Mesodermal cell (in vitro differentiated cells): ENCODE results near the gene TPD52L2.

Experiments
- H3K27ac ChIP-seq: 2 replicates; pipeline ENCODE4 v1.7.0; 2013; ENCODE audit warnings: mild to moderate bottlenecking, low read depth, low read length, moderate library complexity; ENCODE audit not compliant: severe bottlenecking
- H3K36me3 ChIP-seq: 2 replicates; pipeline ENCODE4 v1.7.1; 2013; ENCODE audit warnings: mild to moderate bottlenecking, low read length, moderate library complexity; ENCODE audit not compliant: control insufficient read depth, insufficient read depth
- H3K4me1 ChIP-seq: one replicate; pipeline ENCODE4 v1.7.1; 2013; ENCODE audit warnings: mild to moderate bottlenecking, low read length; ENCODE audit not compliant: insufficient read depth, control insufficient read depth, poor library complexity, severe bottlenecking
- H3K4me3 ChIP-seq: 2 replicates; pipeline ENCODE4 v1.7.0; 2013; ENCODE audit warnings: low read length, control low read depth, mild to moderate bottlenecking; ENCODE audit not compliant: insufficient read depth, poor library complexity, severe bottlenecking; ENCODE audit errors: extremely low read depth
- H3K9me3 ChIP-seq: 2 replicates; pipeline ENCODE4 v1.7.1; 2013; ENCODE audit warnings: mild to moderate bottlenecking, low read length, moderate library complexity; ENCODE audit not compliant: control insufficient read depth
- WGBS, 2 experiments: methylation state at CpG; one replicate each; pipeline ENCODE4 v1.1.5; 2013; ENCODE audit warnings: missing lambda C conversion rate in 2 of 2; ENCODE audit not compliant: insufficient coverage in 2 of 2; 5-methylcytosine and 5-hydroxymethylcytosine counted together

The TPD52L2 gene

DNA sequence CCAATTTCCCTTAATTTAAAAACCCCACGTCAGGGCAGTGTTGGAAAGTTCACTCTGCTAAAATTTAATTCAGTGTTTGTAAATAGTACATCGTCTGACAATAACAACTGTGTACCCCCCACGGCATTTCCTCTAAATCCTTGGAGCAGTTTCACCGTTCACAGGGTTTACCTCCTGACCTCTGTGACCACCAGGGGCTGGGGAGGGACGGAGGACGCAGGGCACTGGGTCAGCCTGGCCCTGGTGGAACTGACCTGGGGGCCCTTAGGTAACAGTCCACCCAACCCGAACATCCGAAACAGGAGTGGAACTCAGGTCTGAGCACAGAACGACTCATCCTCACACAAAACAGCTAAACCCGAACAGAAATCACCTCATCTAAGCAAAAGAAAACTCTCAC is 36.1 kb upstream of the TPD52L2 start:
- H3K4me3 ChIP-seq: peak overlapping the region; percentile 64
- H3K27ac ChIP-seq: no peak overlapping the region

DNA sequence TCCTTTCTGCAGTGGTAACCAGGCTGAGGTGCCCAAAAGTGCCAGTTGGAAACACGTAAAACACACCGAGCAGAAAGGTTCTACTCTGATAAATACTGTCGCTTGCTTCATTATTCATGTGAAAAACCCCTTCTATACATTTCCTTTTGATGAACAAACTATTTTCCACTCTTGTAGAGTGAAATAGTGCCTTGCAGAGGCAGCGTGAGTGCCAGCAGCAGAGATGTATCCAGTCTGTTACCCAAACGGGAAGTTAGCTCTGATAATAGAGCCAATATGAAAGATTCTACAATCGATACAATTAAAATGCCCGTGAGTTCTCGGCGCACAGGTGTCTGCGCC is 35.5 kb upstream of the TPD52L2 start:
- 17% methylated on average over 5 of the region's 10 CpGs; no CpG with 5 or more reads in 1 of the 2 experiments for WGBS, 2 experiments
- H3K27ac ChIP-seq: no peak overlapping the region

More for the DNA sequence above, 36.1 kb upstream of the TPD52L2 start:
- 49 to 55% methylated on average over 3 to 7 of the region's 10 CpGs for WGBS, 2 experiments
- no peaks in the 10 kb centered on the region for H3K9me3 ChIP-seq
- H3K36me3 ChIP-seq: peaks cover 7% of the 10 kb centered on the region
- H3K4me1 ChIP-seq: peaks cover 38% of the 10 kb centered on the region

DNA sequence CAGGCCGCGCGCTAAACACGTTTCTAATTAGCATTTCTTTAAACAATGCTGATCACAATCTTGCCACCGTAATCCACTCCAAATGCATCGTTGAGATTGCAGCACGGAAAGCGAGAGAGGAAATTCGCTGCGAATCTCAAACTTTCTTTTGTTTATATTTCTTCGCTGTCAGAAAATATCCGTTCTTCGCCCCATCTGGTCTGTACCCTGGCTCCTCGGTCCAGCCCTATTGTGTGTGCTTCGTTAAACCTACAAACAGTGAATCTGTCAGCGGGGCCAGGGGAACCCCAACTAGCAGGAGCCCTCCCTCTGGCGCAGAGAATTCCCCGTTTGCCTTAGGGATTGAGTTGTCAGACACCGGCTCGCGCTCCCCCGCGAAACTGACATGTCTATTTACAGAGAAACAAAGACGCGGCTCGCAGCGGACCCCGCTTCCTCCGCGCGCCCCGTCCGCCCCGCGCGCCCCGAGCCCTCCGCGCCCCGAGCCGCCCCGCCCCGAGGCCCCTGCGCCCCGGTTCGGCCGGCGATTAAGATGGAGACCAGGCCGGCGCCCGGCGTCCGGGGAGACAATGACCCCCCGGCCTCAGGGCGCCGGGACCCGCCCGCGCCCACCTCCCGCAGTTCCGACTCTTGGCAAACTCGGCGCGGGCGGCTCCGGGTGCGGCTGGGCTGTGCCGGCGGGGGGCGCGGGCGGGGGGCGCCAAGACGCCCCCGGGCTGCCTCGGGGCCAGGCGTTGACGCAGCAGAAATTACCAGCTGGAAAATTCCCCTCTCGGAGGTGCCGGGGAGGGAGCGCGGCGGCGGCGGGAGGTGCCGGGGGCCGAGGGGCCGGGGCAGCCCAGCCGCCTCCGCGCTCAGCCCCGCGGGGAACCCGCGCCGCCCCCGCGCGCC is 34.9 kb upstream of the TPD52L2 start:
- no peak overlapping the region for H3K27ac ChIP-seq
- H3K36me3 ChIP-seq: peaks cover 7% of the 10 kb centered on the region
- H3K4me1 ChIP-seq: peaks cover 45% of the 10 kb centered on the region
- WGBS, 2 experiments: 1% methylated on average over 76 to 79 of the region's 99 CpGs
- peak overlapping the region; percentile 64 for H3K4me3 ChIP-seq
- no peaks in the 10 kb centered on the region for H3K9me3 ChIP-seq

More for the DNA sequence above, 35.5 kb upstream of the TPD52L2 start:
- H3K36me3 ChIP-seq: peaks cover 7% of the 10 kb centered on the region
- peak overlapping the region; percentile 64 for H3K4me3 ChIP-seq
- peaks cover 39% of the 10 kb centered on the region for H3K4me1 ChIP-seq
- H3K9me3 ChIP-seq: no peaks in the 10 kb centered on the region

DNA sequence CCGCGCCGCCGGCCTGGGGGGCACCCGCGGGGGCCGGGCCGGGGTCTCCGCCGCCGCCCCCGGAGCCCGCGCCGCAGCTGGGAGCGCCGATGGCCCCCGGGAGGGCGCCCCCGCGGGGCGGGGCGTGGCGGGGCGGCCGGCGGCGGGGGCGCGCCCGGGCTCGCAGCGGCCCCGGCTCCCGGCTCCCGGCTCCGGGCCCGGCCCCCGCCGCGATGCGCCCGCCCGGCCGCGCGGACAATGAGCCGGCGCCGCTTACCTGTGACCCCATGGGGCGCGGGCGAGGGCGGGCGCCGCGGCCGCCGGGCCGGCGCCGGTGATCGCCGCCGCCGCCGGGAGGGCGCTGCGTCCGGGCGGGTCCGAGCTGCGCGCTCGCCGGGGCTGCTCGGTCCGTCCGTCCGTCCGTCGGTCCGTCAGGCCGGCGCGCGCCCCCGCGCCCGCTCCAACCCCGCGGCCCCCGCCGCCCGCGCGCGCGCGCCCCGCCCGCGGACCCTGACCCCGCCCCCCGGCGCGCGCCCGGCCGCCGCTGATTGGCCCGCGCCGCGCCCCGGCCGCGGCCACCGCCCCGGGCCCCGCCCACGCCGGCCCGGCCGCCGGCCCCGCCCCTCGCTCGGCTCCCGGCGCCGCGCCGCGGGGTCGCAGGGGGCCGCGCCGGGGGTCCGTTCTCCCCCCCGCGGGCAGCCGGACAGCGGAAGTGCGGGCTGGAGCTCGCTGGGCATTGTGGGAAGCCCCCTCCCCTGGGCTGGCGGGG is 34.1 kb upstream of the TPD52L2 start, which contains the start of gene ZBTB46:
Gene ZBTB46, minus strand, starts transcription at position 424 of the 748 bp plus-strand sequence. CDS start 40,507 bp downstream, outside the sequence.
- Histone ChIP-seq H3K9me3 (no peaks in the 10 kb centered on the region), H3K4me3 (peak within 1 kb of the TSS; percentile 64), H3K4me1 (peaks cover 50% of the 10 kb centered on the region), H3K27ac (peak within 1 kb of the TSS; percentile 16), H3K36me3 (peaks cover 4% of the 10 kb centered on the region)
- WGBS, 2 experiments: 0 to 1% methylated on average over 52 to 79 of the region's 147 CpGs

DNA sequence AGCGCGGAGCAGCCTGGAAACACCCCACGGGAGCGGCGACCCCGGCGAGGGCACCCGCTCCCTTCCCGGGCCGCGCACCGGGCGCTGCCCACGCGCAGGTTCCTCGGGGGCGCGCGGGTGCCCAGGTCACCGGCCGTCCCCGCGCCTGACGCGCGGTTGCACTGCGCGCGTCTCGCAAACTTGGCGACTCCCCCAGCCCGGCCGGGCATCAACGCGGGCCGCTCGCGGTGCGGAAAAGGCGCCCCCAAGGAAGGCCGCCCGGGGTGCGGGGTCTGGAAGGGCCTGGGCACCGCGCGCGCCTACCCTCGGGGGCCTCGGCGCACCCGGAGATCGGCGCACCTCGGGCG is 33.5 kb upstream of the TPD52L2 start:
- 1 to 2% methylated on average over 30 to 53 of the region's 55 CpGs for WGBS, 2 experiments
- peak overlapping the region; percentile 53 for H3K4me3 ChIP-seq

DNA sequence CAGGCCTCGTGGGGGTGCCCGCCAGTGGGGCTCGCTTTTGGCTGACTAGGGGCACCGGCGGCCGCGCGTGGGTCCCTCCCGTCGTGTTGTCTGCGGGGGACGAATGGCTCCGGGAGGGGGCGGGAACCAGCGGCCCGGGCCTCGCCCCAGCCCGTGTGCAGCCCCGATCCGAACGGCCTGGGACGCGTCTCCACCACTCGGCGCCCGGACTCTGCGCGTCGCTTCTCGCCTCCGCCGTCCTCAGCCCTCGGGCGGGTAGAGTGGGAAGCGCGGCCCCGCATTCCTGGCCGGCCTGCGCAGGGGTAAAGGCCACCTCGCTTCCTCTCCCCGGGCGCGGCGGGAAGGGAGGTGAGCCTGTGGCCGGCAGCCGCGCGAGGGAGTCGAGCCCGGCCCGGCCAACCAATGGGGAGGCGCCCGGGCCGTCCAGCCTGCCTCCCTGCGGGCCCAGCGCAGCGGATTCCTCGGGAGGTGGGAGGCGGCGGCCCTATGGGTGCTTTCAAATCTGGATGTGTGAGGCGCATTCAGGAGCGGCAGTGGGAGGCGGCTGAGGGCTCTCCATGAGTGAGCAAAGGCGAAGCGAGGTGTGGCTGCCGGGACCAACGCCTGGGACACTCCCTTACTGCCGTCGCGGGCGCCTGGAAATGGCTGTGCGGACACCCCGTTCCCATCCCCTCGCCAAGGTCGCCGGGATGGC is 32.9 kb upstream of the TPD52L2 start:
- WGBS, 2 experiments: 14 to 20% methylated on average over 65 to 72 of the region's 76 CpGs
- no peaks in the 10 kb centered on the region for H3K9me3 ChIP-seq
- no peaks in the 10 kb centered on the region for H3K36me3 ChIP-seq
- peak overlapping the region; percentile 53 for H3K4me3 ChIP-seq
- H3K4me1 ChIP-seq: peaks cover 43% of the 10 kb centered on the region
- H3K27ac ChIP-seq: peak overlapping the region; percentile 16

More for the DNA sequence above, 33.5 kb upstream of the TPD52L2 start:
- Histone ChIP-seq H3K9me3 (no peaks in the 10 kb centered on the region), H3K4me1 (peaks cover 48% of the 10 kb centered on the region), H3K36me3 (peaks cover 3% of the 10 kb centered on the region), H3K27ac (peak overlapping the region; percentile 16)

DNA sequence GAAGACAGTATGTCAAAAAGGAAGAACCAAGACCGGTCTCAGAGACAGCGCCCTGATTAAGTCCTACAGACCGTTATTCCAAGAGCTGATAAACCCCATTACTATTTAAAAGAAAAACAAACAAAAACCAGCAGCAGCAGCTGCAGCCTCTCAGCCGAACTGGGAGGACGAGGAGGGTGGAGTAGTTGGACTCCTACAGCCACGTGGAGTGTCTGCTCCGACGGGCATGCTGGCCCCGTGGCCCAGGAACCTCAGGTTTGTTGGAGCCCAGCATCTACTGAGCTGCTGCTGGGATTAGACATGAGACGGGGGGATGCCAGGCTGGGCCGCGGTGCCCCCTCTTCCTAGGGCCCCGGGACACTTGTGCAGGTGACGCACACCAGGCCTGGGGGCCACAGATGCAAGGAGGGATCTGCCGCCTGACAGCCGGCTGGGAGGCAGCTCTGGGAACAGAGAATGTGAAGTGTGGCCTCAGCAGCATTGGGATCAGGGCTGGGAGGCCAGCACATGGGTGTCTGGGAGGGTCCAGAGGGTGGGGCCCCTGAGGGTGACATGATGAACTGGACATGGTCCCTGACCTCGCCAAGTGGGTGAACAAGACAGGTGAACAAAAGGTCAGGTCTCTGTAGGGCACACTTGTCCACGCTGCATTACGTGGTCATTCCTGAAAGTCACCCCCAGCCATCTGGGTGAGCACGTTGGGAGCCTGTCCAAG is 31.1 kb upstream of the TPD52L2 start:
- Histone ChIP-seq H3K36me3 (no peaks in the 10 kb centered on the region), H3K9me3 (no peaks in the 10 kb centered on the region), H3K4me1 (peaks cover 41% of the 10 kb centered on the region), H3K4me3 (no peak overlapping the region), H3K27ac (peak overlapping the region; percentile 80)
- 94% methylated on average over 14 to 16 of the region's 20 CpGs for WGBS, 2 experiments

DNA sequence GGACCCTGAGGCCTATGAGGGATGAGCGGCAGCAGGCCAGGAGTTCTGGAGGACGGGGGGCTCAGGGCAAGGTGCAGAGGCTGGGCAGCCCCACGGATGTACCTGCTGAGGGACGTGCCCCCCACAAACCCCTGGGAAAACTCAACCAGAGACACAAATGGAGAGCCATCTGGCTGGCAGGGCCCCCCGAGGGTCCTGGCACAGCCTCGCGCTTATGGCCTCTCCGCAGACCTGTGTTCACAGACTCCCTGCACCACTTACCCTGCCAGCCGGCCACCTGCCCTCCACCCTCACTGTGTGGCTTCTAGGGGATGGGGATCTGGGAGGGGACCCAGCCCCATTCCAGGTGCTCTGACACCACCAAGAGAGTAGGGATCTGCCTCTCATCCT is 30.6 kb upstream of the TPD52L2 start:
- H3K27ac ChIP-seq: peak overlapping the region; percentile 80
- H3K36me3 ChIP-seq: no peaks in the 10 kb centered on the region
- WGBS, 2 experiments: 89 to 100% methylated on average over 3 to 5 of the region's 9 CpGs
- H3K9me3 ChIP-seq: no peaks in the 10 kb centered on the region
- H3K4me3 ChIP-seq: no peak overlapping the region
- peaks cover 35% of the 10 kb centered on the region for H3K4me1 ChIP-seq

DNA sequence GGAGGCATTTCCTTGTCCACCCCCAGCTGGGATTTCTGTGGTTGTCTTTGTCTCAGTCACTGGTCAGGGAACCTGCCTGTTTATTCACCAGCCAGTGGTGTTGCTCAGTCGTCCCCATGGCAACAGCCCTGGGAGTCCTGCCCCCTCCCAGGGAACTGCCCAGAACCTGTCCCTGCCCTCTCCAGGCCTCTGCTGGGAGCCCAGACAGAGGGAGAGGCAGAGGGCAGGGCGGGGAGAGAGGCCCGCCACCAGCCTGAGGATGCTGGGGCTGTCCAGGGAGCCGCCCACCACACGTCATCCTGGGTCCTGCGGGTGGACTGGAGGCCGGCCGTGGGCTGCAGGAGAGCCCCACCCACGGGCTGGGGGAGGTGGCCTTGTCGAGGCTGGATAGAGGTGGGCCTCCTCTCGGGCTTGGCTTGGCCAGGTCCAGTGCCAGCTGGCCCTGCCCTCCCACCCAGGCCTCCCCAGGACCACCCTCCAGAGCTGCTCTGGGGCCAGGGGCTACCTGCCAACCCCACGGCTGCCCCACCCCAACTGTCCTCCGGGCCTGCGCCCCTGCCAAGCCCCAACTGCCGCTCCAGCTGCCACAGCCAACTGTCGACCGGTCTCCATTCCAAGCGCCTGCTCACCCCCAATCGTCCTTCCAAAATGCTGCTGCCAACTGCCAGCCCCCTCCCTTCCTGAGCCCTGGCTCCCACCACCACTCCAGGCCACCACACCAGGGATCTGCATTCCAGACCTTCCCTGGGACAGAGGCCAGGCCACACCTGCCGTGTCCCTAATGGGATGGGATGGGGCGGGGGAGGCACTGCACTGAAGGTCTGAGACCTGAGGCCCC is 29.8 kb upstream of the TPD52L2 start:
- H3K4me3 ChIP-seq: no peak overlapping the region
- peak overlapping the region; percentile 80 for H3K27ac ChIP-seq
- H3K36me3 ChIP-seq: no peaks in the 10 kb centered on the region
- H3K9me3 ChIP-seq: no peaks in the 10 kb centered on the region
- H3K4me1 ChIP-seq: peaks cover 32% of the 10 kb centered on the region
- 50 to 54% methylated on average over 15 of the region's 21 CpGs for WGBS, 2 experiments
